ENCODE results near the gene GRXCR2. TPM values are rescaled to one million over a fixed set of nuclear protein-coding genes. Genes with fewer than 3 reads are reported as not detected.

GRXCR2 gene, protein sequence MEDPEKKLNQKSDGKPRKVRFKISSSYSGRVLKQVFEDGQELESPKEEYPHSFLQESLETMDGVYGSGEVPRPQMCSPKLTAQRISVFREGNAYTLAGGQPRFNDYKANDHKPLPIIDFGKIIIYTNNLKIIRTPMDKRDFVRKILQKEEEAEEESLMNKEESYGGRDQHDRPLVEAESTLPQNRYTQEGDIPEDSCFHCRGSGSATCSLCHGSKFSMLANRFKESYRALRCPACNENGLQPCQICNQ
- total RNA-seq (2021; ENCODE audit: unreplicated experiment) (not detected), Bru-seq, nascent RNA (percentile 12 among the genes with signal in this experiment), BruChase-seq, experiment 1, labeled RNA remaining after a 6-hour chase (percentile 10 among the genes with signal in this experiment), BruChase-seq, experiment 2, labeled RNA remaining after a 2-hour chase (percentile 15 among the genes with signal in this experiment)
- not detected in 2 replicates for polyA plus RNA-seq (2012)
- long read RNA-seq, result 0 reads

DNA sequence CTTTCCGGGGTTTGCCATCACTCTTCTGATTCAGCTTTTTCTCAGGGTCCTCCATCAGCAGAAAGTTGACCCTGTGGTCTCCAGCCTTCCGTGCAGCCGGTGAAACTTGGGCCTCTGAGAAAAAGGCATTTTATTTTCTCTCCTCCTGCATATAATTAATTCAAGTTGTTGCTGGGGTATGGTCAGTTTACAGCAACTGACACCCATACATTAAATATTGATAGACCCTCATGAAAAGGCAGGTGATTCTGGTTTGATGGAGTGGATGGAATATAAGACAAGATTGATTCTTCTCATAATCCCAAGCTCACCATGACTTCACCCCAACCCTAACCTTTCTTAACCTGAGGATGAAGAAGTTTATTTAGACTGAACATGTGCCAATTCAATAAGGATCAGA, at the start of gene GRXCR2:
GRXCR2 (minus strand) TSS at position 101 of the 400 bp plus-strand sequence; CDS start at position 55, 46 bp downstream.
- TF ChIP-seq SP1 (IDR thresholded peaks at IDR 0.05; ENCODE audit: low read depth) (no peak), EGR1 (IDR thresholded peaks at IDR 0.05; ENCODE audit: low read depth) (no peak), YY1 (IDR thresholded peaks at IDR 0.05; ENCODE audit: extremely low read depth, insufficient replicate concordance, low read depth, low read length) (no peak), POLR2AphosphoS5 (IDR thresholded peaks at IDR 0.05; ENCODE audit: low read depth, low read length) (no peak), EZH2phosphoT487 (IDR thresholded peaks at IDR 0.05; ENCODE audit: borderline replicate concordance) (no peak), EZH2 (IDR thresholded peaks at IDR 0.05) (no peak), ZFX (IDR thresholded peaks at IDR 0.05) (no peak), RAD21 (IDR thresholded peaks at IDR 0.05; ENCODE audit: low read depth) (no peak), FOSL1 (IDR thresholded peaks at IDR 0.05; ENCODE audit: low read depth) (no peak), POLR2A (IDR thresholded peaks at IDR 0.05; ENCODE audit: borderline replicate concordance, extremely low read depth, insufficient read depth, insufficient read length) (no peak)
- TF ChIP-seq, protein P1, sequence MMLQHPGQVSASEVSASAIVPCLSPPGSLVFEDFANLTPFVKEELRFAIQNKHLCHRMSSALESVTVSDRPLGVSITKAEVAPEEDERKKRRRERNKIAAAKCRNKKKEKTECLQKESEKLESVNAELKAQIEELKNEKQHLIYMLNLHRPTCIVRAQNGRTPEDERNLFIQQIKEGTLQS (IDR thresholded peaks at IDR 0.05), result no peak
- H3K79me2 ChIP-seq (ENCODE audit: insufficient read depth, low read length), result no peaks in the 10 kb centered on the region
- H3K36me3 ChIP-seq (ENCODE audit: control insufficient read depth in 1 of 2, insufficient read depth in 2 of 2, low read length in 2 of 2), result no peaks in the 10 kb centered on the region
- ChIA-PET CTCF (no interaction called here), POLR2A (no interaction called here), RAD21 (ENCODE audit: low non-redundant PET in 1 of 2, low total read pairs in 2 of 2, uncharacterized antibody in 2 of 2, unreplicated experiment in 2 of 2) (no interaction called here)
- no peaks in the 10 kb centered on the region for H3K4me1 ChIP-seq (ENCODE audit: control insufficient read depth in 1 of 2, insufficient read depth in 2 of 2, low read length in 2 of 2)
- DNase-seq (ENCODE audit: low read depth, low spot score) (no peak), ATAC-seq (no peak)
- H3K27ac ChIP-seq (ENCODE audit: low read depth, low read length), result no peak within 1 kb of the TSS
- H3K4me3 ChIP-seq (replicated peaks in 1 of 2; ENCODE audit: low read depth in 1 of 2, low read length in 2 of 2), result no peak within 1 kb of the TSS
- no peaks in the 10 kb centered on the region for H3K27me3 ChIP-seq (ENCODE audit: insufficient read depth, low read length)
- no peak within 1 kb of the TSS for H3K4me2 ChIP-seq (ENCODE audit: low read length)
- H3K9ac ChIP-seq (ENCODE audit: low read length), result no peak within 1 kb of the TSS
- H3K9me3 ChIP-seq (ENCODE audit: control insufficient read depth in 1 of 2, insufficient read depth in 1 of 2, low read depth in 1 of 2, low read length in 2 of 2), result no peaks in the 10 kb centered on the region
- no peaks in the 10 kb centered on the region for H3K9me2 ChIP-seq (ENCODE audit: insufficient read depth)
- H4K20me1 ChIP-seq (ENCODE audit: insufficient read depth), result no peaks in the 10 kb centered on the region
- no peak within 1 kb of the TSS for H2AFZ ChIP-seq (ENCODE audit: low read depth, low read length, poor library complexity, severe bottlenecking)
- no TSS peak for BruUV-seq (replicated peaks)
- intact Hi-C loops (cut with micrococcal nuclease), result no loop called here

All from HCT116 (cell line).